Measurements from ENCODE around the gene RNF125.
"Not testable (repeated sequence)": the region's sequence is repeated elsewhere in the genome, so short reads cannot be mapped to it uniquely, and the experiment has no call there.

The RNF125 gene

DNA sequence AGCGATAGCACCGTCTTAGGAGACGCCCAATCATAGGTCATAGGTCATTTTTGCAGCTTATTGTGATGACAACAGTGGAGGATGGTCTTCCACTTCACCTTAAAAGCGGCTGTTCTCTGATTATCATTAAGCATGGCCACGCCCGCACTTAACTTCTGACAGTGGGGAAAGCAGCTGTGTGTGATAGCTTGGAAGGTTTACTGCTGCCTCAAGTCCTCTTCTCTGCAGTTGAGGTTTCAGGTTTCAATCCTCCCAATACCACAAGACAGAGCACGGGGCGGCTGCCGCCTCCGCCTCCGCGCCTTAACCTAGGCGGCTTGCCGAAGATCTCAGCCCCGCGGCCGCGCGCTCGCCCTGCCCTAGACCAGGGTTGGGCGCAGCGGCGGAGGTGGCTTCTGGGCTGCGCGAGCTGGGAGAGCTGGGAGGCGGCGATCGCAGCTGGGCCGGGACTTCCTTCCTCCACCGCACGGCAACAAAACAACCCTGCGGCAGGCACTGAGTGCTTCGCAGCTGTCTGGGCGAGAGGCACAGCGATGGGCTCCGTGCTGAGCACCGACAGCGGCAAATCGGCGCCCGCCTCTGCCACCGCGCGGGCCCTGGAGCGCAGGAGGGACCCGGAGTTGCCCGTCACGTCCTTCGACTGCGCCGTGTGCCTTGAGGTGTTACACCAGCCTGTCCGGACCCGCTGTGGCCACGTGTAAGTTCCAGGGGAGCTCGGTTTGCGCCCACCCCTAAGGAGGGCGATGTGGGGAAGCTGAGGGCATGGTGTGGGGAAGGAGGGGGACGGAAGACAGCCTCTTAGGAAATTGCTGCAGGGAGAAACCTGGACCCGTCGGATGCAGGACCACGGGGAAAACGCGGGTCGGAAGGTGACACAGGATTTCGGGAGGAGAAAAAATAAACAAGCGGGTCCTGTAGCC, at the start of gene RNF125:
TSS of gene RNF125 (plus strand) at position 495 of the 920 bp plus-strand sequence. CDS start at position 534, 39 bp downstream.
- DNase-seq (ENCODE audit: low read depth), result peak; percentile 66

DNA sequence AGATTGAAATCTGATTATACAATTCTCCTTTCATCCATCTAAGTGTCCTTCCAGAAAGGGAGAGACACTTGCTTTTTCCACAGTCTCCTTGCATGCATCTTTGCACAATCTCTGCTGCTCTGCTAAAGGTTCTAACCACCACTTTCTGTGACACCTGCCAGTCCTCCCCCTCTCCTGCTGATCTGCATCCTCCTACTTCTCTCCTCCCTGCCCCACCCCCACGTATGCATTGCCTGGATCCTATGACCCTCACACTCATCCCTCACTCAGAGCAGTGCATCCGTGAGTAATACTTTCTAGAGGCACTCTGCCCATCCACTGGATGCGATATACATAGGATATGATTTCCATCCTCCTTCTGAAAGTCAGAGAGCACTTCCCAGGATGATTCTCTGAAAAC, 48.0 kb upstream of the RNF125 start:
- DNase-seq (ENCODE audit: low read depth), result no peak

DNA sequence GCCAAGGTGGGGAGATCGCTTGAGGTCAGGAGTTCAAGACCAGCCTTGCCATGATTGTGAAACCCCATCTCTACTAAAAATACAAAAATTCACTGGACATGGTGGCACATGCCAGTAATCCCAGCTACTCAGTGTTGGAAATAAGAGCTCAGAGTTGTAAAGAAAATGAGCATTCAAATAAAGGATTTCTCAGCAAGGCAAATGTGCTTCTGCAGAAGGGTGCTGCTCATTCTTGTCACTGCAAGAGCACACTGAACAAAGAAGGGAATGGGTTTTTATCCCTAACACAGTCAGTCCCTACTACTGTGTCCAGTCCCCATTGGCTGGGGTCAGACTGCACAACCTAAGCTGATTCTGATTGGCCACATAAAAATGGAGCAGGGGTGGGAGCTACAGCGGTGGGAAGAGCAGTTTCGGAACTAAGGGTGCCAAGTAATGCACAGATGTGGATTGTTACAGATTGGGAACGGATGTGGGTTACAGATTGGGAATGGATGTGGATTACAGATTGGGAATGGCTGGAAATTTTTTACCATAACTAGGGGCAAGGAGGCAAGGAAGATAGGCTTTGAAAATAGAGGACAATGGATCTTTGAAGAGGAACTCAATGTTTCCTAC, 44.6 kb upstream of the RNF125 start:
- no peak for DNase-seq (ENCODE audit: low read depth)

DNA sequence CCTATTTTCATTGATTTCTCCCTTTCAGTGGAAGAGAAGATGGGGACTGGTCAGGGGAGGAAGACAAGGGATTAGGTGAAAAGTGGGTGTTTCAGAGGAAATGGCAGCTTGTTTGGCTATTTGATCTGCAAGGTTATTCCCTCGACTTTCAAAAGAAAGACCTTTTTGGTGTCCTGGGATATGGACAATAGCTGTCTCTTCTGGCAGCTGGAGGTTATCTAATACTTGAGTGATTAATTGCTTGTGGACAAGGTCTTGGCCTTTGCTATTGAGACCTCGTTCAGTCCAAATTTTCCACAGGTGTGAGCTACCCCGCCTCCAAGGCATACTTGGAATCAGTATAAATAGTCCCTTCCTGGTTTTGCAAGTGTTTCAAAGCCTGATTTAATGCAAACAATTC, 42.4 kb upstream of the RNF125 start:
- DNase-seq (ENCODE audit: low read depth), result no peak

DNA sequence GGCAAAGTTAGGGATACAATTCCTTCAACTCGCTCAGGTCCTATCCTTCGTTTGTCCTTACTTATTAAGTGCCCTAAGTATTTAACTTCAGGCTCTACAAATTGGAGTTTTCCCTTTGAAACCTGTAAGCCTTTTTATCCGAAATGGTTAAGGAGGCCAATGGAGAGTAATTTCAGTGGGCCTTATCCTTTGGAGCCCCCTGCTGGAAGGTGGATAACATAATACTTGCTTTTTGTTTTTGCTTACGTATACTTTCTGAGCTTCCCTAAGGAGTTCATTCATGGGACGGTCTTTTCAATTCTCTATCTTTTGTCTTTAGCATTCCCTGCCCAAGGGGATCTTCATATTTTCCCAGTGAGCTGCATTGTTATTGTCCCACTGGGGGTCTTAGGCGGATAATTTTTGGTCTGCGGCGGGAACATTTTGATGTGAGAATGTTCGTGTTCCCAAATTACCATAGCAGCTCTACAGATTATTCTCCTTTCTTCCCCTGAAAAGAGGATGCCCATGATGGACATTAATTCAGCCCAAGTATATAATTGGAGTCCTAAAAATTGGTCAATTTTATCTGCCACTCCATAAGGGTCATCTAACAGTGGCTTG, 41.3 kb upstream of the RNF125 start:
- DNase-seq (ENCODE audit: low read depth), result peak; percentile 55

DNA sequence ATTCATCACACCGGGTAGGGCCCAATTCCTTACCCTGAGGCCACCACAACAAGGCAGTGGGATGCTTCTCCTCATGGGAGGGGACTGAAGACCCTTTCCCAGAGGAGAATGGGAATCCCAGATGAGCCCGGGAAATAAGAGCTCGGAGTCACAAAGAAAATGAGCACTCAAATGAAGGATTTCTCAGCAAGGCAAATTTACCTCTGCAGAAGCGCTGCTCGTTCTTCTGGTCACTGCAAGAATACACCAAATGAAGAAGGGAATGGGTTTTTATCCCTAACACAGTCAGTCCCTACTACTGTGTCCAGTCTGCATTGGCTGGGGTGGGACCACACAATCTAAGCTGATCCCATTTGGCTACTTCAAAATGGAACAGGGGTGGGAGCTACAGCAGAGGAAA, 40.0 kb upstream of the RNF125 start:
- DNase-seq (ENCODE audit: low read depth), result no peak

GRCh38 chr18:31979714-31980113, 38.9 kb upstream of the RNF125 start:
- DNase-seq (ENCODE audit: low read depth), result no peak

DNA sequence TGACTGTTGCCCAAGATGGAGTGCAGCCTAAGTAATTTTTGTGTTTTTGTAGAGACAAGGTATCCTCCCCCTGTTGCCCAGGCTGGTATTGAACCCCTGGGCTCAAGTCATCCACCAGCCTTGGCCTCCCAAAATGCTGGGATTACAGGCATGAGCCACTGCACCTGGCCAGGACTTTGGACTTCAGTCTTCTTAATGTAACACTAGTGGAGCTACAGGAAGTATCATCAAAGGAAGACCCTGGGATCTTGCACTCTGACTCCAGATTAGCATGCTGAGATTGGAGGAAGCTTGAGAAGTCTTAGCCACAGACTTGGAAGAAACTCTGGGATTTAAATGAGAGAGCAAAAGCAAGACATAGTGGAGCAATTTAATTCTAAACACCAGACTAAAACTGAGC, 37.8 kb upstream of the RNF125 start:
- DNase-seq (ENCODE audit: low read depth), result no peak

GRCh38 chr18:31983020-31983419, 35.6 kb upstream of the RNF125 start:
- no peak for DNase-seq (ENCODE audit: low read depth)

GRCh38 chr18:31983976-31984375, 34.6 kb upstream of the RNF125 start:
- no peak for DNase-seq (ENCODE audit: low read depth)

DNA sequence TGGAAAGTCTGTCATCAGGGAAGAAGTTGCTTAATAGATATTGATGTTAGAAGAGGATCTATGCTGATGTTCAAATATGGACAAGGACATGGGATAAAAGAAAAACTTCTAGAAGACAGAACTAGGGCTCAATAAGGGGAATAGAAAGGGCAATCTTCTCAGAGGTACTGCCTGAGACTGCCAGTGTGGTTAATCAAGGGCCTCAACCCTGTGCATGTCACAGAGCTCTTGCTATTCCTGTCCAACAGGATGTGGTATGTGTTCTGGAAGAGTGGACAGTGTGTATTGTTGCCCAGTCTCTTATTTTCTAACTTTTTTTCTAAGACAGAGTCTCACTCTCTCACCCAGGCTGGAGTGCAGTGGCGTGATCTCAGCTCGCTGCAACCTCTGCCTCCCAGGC, 27.8 kb upstream of the RNF125 start:
- no peak for DNase-seq (ENCODE audit: low read depth)

- no peak for DNase-seq (ENCODE audit: low read depth)
These were observed 22.6 kb upstream of the RNF125 start for GRCh38 chr18:31996007-31996406.

DNA sequence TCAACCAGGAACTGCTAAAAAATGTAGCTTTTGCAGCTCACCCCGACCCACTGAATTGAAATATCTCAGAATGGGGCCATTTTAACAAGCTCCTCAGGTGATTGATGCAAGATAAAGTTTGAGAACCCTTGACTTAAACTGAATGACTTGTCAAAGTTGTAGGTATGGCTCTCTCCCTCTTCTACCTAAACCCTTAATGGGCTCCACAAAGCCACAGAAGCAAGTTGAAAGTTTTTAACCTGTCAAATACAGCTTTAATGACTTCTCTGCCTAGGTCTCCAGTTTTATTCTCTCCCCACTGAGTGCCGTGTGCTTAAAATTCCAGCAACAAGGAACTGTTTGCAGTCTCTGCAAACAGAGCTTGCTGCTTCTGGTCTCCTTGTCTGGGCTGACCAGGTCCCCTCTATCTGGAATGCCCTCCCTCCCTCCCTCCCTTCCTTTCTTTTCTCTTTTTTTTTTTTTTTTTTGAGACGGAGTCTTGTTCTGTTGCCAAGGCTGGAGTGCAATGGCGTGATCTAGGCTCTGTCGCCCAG, 19.7 kb upstream of the RNF125 start:
- no peak for DNase-seq (ENCODE audit: low read depth)

- not testable (repeated sequence) for DNase-seq (ENCODE audit: low read depth)
These were observed 17.5 kb upstream of the RNF125 start for GRCh38 chr18:32001141-32001540.

DNA sequence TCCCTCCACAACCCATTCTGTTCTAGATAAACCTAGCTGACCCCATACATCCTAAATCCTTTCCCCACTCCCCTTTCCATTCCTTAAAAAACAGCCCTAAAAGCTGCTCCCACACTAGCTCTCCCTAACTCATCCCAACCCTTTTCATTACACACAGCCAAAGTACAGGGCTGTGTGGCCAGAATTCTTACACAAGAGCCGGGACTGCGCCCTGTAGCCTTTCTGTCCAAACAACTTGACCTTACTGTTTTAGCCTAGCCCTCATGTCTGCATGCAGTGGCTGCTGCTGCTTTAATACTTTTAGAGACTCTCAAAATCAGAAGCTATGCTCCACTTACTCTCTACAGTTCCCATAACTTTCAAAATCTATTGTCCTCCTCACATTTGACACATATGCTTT, 14.8 kb upstream of the RNF125 start:
- not testable (repeated sequence) for DNase-seq (ENCODE audit: low read depth)

DNA sequence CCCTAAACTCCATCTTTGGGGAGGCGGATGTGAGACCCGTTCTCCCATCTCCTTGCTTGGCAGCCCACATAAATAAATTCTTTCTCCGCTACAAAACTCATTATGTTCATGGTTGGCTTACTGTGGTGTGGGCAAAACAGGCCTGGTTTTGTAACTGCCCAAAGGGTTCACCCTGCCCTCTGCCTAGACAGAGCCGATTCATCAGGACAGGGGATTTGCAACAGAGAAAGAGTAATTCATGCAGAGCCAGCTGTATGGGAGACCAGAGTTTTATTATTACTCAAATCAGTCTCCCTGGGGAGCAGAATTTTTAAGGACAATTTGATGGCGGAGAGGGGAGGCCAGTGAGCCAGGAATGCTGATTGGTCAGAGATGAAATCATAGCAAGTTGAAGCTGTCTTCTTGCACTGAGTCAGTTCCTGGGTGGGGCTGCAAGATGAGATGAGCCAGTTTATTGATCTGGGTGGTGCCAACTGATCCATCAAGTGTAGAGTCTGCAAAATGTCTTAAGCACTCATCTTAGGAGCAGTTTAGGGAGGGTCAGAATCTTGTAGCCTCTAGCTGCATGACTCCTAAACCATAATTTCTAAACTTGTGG, 8.4 kb upstream of the RNF125 start:
- no peak for DNase-seq (ENCODE audit: low read depth)

DNA sequence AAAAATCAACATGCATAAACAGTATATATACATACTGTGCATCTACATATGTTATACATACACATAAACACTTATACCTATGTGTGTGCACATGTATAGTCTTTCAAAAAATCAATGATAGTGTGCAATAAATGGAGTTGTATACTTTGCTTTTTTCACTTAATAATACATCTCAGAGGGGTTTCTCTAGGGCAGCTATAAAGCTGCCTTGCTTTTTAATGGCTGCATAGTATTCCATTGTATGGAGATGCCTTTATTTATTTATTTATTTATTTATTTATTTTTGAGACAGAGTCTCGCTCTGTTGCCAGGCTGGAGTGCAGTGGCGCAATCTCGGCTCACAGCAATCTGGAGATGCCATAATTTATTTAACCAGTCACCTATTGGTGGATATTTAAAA, 7.4 kb upstream of the RNF125 start:
- DNase-seq (ENCODE audit: low read depth), result no peak

DNA sequence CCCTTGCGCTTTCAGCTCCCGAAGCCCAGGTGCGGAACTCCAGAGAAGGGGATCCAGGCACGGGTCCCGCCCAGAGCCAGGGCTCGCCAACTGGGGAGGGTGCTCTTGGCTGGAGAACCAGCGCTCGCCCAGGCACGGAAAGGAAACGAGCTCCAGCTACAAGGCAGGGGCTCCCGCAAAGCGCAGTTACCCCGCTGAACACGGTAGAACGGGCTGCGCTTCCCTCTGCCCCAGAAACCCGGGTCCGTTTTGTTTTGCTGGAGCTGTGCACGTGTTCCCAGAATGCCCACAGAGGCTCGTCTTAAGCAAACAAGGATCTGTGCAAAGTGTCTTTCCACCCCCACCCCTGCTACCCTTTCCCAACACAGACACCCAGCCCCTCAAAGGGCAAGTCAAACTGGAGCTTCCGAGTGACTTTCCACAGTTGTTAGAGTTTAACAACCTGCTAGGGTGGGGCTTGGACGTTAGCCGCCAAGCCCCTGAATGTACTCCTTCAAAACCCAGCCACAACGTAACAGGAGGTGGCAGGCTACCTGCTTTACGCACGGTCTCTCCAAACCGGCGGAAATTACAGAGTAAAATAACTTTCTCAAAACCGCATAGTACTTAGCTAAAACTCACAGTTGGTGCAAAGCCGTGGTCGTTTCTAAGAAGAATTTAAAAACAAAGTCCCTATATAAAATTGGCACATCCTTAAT, 775 bp downstream of the RNF125 start:
- peak; percentile 6 for DNase-seq (ENCODE audit: low read depth)

DNA sequence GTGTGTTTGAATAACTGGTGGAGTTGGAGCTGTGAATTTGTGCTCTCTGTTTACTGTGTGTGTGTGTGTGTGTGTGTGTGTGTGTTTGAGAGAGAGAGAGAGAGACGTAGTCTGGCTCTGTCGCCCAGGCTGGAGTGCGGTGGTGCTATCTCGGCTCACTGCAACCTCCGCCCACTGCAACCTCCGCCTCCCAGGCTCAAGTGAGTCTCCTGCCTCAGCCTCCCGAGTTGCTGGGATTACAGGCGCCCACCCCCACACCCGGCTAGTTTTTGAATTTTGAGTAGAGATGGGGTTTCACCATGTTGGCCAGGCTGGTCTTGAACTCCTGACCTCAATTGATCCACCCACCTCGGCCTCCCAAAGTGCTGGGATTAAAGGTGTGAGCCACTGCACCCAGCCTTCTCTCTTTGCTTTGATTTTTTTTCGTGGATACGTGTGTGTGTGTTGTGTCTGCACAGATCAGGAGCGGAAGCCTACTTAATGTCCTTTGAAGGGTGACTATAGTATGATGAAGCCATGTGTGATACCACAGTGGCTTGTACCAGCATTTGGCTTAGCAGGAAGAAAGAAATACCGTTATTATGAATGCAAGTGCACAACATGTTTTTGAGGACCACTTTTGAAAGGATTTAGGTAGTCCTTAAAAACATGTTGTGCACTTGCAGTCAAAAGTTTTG, 1.5 kb downstream of the RNF125 start:
- not testable (repeated sequence) for DNase-seq (ENCODE audit: low read depth)

GRCh38 chr18:32021756-32022564, 3.3 kb downstream of the RNF125 start:
- no peak for DNase-seq (ENCODE audit: low read depth)

Data from EH (cell line).